MCF 10A (cell line): ENCODE results near the gene KIF3A. TPM values are rescaled to one million over a fixed set of nuclear protein-coding genes. Genes with fewer than 3 reads are reported as not detected.

Experiments used
- BruUV-seq: library from RNA; stranded (reverse); fragments of 400-500 nt; replicated peaks from 2 replicates; lab custom pipeline; 2021; lab: Mats Ljungman, UMichigan
- CTCF ChIA-PET: fragments of 300-600 bp; sonication (Branson Sonifier 250); formaldehyde crosslinking; extraction: SDS; loops from one replicate; lab custom pipeline; 2021; ENCODE audit warnings: antibody characterized with exemption, inconsistent platforms; lab: Yijun Ruan, JAX
- POLR2A ChIA-PET: fragments of 300-600, 350-650 bp; sonication (Branson Sonifier 250); formaldehyde crosslinking; extraction: SDS; loops from one replicate; lab custom pipeline; 2020; ENCODE audit warnings: antibody characterized with exemption, inconsistent platforms; lab: Yijun Ruan, JAX
- DNase-seq: peaks from one replicate; pipeline ENCODE4 v3.0.0-alpha.2; 2018; ENCODE audit not compliant: unreplicated experiment
- H3K27ac Mint-ChIP-seq: one replicate; pipeline ENCODE4 v1.8.0; 2022; ENCODE audit warnings: mild to moderate bottlenecking, low read depth, mixed read lengths; ENCODE audit not compliant: unreplicated experiment
- H3K27me3 Mint-ChIP-seq: one replicate; pipeline ENCODE4 v1.8.0; 2022; ENCODE audit warnings: mixed read lengths; ENCODE audit not compliant: insufficient read depth, unreplicated experiment
- H3K36me3 Mint-ChIP-seq: one replicate; pipeline ENCODE4 v1.8.0; 2022; ENCODE audit warnings: mild to moderate bottlenecking, moderate library complexity, mixed read lengths; ENCODE audit not compliant: insufficient read depth, unreplicated experiment
- H3K4me1 Mint-ChIP-seq: one replicate; pipeline ENCODE4 v1.8.0; 2022; ENCODE audit warnings: mixed read lengths; ENCODE audit not compliant: insufficient read depth, unreplicated experiment
- H3K4me3 Mint-ChIP-seq: one replicate; pipeline ENCODE4 v1.8.0; 2022; ENCODE audit warnings: mild to moderate bottlenecking, moderate library complexity, mixed read lengths; ENCODE audit not compliant: unreplicated experiment
- H3K9me3 Mint-ChIP-seq: one replicate; pipeline ENCODE4 v1.8.0; 2022; ENCODE audit warnings: mixed read lengths; ENCODE audit not compliant: unreplicated experiment
- CTCF ChIP-seq: fragments of 200-600 bp; IDR thresholded peaks from one replicate; pipeline ENCODE4 v1.8.0; 2022; ENCODE audit warnings: antibody characterized with exemption, mild to moderate bottlenecking; ENCODE audit not compliant: unreplicated experiment
- intact Hi-C: fragments of 100-400 bp; cut with micrococcal nuclease; formaldehyde crosslinking; loops from 2 replicates; pipeline ENCODE4 v1.14.1; 2022
- total RNA-seq: library from RNA; stranded (reverse); gene quantifications from 2 replicates; pipeline ENCODE4 v1.2.3, GENCODE V29; 2022

KIF3A gene
- total RNA-seq, 1 experiment from 2014 or later, result 23.9 TPM

- DNase-seq, result no peak
- ChIA-PET POLR2A (interaction anchor here (1.1 to 2.0 kb wide), 2 partner anchors 9 to 29 kb away, joined by 9 to 10 read pairs; partner anchors contain the start of genes KIF3A and SEPTIN8), CTCF (interaction anchor here (0.7 to 1.0 kb wide), 3 partner anchors 9 to 51 kb away, joined by 3 read pairs; no protein-coding TSS in a partner anchor)
- Mint-ChIP-seq H3K27me3 (no peaks in the 10 kb centered on the region), H3K9me3 (no peaks in the 10 kb centered on the region), H3K27ac (no peak overlapping the region), H3K4me1 (no peaks in the 10 kb centered on the region), H3K36me3 (peaks cover 16% of the 10 kb centered on the region), H3K4me3 (no peak overlapping the region)
- intact Hi-C loops, result no loop called here
- BruUV-seq, result no TSS peak
- TF ChIP-seq CTCF, result no peak
Observed at GRCh38 chr5:132767150-132767549, 29.8 kb upstream of the KIF3A start.

DNA sequence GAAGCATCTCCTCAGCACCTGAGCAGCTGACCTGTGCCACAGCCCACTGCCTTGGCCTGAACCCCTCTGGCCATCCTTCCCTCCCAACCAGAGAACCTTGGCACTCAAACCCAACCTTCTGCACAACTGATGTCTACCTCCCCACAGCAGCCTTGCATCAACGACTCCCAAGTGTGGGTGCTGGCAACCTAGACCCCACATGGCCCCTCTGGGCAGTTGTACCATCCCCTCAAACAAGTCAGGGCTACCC, 29.4 kb upstream of the KIF3A start:
- ChIA-PET CTCF (interaction anchor here (0.8 to 1.0 kb wide), 2 partner anchors 10 to 52 kb away, joined by 3 read pairs; no protein-coding TSS in a partner anchor), POLR2A (interaction anchor here (1.1 to 2.0 kb wide), 2 partner anchors 10 to 29 kb away, joined by 9 to 10 read pairs; partner anchors contain the start of genes KIF3A and SEPTIN8)
- Mint-ChIP-seq H3K27ac (no peak overlapping the region), H3K4me1 (no peaks in the 10 kb centered on the region), H3K9me3 (no peaks in the 10 kb centered on the region), H3K36me3 (peaks cover 16% of the 10 kb centered on the region), H3K4me3 (no peak overlapping the region), H3K27me3 (no peaks in the 10 kb centered on the region)
- TF ChIP-seq CTCF, result no peak
- DNase-seq, result no peak
- intact Hi-C loops, result no loop called here
- no TSS peak for BruUV-seq

DNA sequence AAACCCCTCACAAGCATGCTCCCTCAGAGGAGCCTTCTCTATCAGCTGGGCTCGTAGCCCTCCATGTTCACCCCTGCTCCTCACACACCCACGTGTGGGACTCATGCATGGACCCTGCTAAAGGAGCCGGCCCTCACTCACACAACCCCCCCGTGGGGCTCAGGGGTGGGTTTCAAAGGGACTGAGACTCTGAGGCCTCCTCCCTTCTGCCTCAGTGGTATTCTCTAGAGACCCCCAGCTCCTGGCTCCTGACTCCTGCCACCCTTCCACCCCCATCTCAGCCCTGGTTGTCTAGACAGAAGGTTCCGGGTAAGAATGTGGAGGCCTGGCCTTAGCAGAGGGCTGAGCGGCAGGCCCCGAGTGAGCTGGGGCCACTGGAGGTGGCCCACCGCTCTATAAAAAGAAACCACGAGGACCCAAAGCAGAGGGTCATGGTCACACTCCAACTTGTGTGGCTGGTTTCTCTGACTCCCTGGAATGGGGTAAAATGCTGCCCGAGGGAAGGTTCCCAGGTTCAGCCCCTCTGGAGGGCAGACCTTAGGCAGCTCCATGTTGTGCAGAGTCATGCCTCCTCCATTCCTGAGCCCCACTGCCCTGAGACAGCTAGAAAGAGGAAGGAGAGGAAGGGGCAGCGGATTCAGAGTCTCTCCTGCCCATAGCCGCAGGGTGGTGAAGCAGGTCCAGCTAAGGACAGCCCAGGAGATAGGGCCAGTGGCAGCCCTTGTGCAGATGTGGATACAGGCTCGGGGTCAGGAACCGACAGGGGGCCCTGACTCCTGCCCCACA, 28.9 kb upstream of the KIF3A start:
- DNase-seq, result no peak
- intact Hi-C loops, result no loop called here
- Mint-ChIP-seq H3K36me3 (peaks cover 16% of the 10 kb centered on the region), H3K27me3 (no peaks in the 10 kb centered on the region), H3K27ac (no peak overlapping the region), H3K9me3 (no peaks in the 10 kb centered on the region), H3K4me3 (no peak overlapping the region), H3K4me1 (no peaks in the 10 kb centered on the region)
- ChIA-PET CTCF (interaction anchor here (0.8 to 1.2 kb wide), 3 partner anchors 10 to 98 kb away, joined by 3 read pairs; no protein-coding TSS in a partner anchor), POLR2A (interaction anchor here (0.6 to 2.0 kb wide), 3 partner anchors 10 to 474 kb away, joined by 3 to 10 read pairs (median 9); partner anchors contain the start of genes KIF3A and SEPTIN8)
- TF ChIP-seq CTCF, result no peak
- no TSS peak for BruUV-seq

GRCh38 chr5:132765311-132766019, 28.1 kb upstream of the KIF3A start:
- Mint-ChIP-seq H3K27me3 (no peaks in the 10 kb centered on the region), H3K4me3 (no peak overlapping the region), H3K9me3 (no peaks in the 10 kb centered on the region), H3K27ac (no peak overlapping the region), H3K4me1 (no peaks in the 10 kb centered on the region), H3K36me3 (peaks cover 16% of the 10 kb centered on the region)
- no peak for TF ChIP-seq CTCF
- intact Hi-C loops, result no loop called here
- POLR2A ChIA-PET, result interaction anchor here (0.7 kb wide), 1 partner anchor 16 kb away, joined by 4 read pairs; no protein-coding TSS in a partner anchor
- DNase-seq, result no peak
- BruUV-seq, result no TSS peak
- CTCF ChIA-PET, result interaction anchor here (1.2 kb wide), 1 partner anchor 99 kb away, joined by 3 read pairs; no protein-coding TSS in a partner anchor
